NB4 (cell line): ENCODE measurements around the gene ALDH5A1.

Experiments used
- TF ChIP-seq, protein P1 (sequence below): IDR thresholded peaks from one replicate; pipeline ENCODE4 v1.5.1; 2012; ENCODE audit warnings: low read depth, low read length
- TF ChIP-seq, protein P2 (sequence below): IDR thresholded peaks from 2 replicates; pipeline ENCODE4 v1.6.1; 2011; ENCODE audit warnings: low read depth, low read length

GRCh38 chr6:24524805-24525204, 30.0 kb downstream of the ALDH5A1 start:
- TF ChIP-seq, protein P1, sequence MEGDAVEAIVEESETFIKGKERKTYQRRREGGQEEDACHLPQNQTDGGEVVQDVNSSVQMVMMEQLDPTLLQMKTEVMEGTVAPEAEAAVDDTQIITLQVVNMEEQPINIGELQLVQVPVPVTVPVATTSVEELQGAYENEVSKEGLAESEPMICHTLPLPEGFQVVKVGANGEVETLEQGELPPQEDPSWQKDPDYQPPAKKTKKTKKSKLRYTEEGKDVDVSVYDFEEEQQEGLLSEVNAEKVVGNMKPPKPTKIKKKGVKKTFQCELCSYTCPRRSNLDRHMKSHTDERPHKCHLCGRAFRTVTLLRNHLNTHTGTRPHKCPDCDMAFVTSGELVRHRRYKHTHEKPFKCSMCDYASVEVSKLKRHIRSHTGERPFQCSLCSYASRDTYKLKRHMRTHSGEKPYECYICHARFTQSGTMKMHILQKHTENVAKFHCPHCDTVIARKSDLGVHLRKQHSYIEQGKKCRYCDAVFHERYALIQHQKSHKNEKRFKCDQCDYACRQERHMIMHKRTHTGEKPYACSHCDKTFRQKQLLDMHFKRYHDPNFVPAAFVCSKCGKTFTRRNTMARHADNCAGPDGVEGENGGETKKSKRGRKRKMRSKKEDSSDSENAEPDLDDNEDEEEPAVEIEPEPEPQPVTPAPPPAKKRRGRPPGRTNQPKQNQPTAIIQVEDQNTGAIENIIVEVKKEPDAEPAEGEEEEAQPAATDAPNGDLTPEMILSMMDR, result peak; percentile 72
- TF ChIP-seq, protein P2, sequence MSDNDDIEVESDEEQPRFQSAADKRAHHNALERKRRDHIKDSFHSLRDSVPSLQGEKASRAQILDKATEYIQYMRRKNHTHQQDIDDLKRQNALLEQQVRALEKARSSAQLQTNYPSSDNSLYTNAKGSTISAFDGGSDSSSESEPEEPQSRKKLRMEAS, result no peak
